ENCODE measurements around the gene TP53I13.

Gene TP53I13

GRCh38 chr17:29572691-29573557 is 4.4 kb downstream of the TP53I13 start:
- in situ Hi-C loops (cut with HindIII; ENCODE audit: low sequenced_read_pairs): no loop called here
- peak; percentile 63 for TF ChIP-seq CTCF (IDR thresholded peaks at IDR 0.05; ENCODE audit: low read depth, low read length, missing control alignments)
- no peak for DNase-seq (ENCODE audit: low read depth)
- H3K4me3 ChIP-seq (ENCODE audit: low read depth, low read length): no peak overlapping the region

GRCh38 chr17:29573558-29573869 is 5.0 kb downstream of the TP53I13 start:
- no peak overlapping the region for H3K4me3 ChIP-seq (ENCODE audit: low read depth, low read length)
- in situ Hi-C loops (cut with HindIII; ENCODE audit: low sequenced_read_pairs): no loop called here
- no peak for DNase-seq (ENCODE audit: low read depth)
- no peak for TF ChIP-seq CTCF (IDR thresholded peaks at IDR 0.05; ENCODE audit: low read depth, low read length, missing control alignments)

GRCh38 chr17:29573871-29574731 is 5.6 kb downstream of the TP53I13 start:
- no peak overlapping the region for H3K4me3 ChIP-seq (ENCODE audit: low read depth, low read length)
- TF ChIP-seq CTCF (IDR thresholded peaks at IDR 0.05; ENCODE audit: low read depth, low read length, missing control alignments): no peak
- in situ Hi-C loops (cut with HindIII; ENCODE audit: low sequenced_read_pairs): no loop called here
- no peak for DNase-seq (ENCODE audit: low read depth)

- no peak for DNase-seq (ENCODE audit: low read depth)
- in situ Hi-C loops (cut with HindIII; ENCODE audit: low sequenced_read_pairs): no loop called here
- no peak overlapping the region for H3K4me3 ChIP-seq (ENCODE audit: low read depth, low read length)
- no peak for TF ChIP-seq CTCF (IDR thresholded peaks at IDR 0.05; ENCODE audit: low read depth, low read length, missing control alignments)
Measured at GRCh38 chr17:29574732-29575510, 6.4 kb downstream of the TP53I13 start.

- DNase-seq (ENCODE audit: low read depth): no peak
- in situ Hi-C loops (cut with HindIII; ENCODE audit: low sequenced_read_pairs): no loop called here
- TF ChIP-seq CTCF (IDR thresholded peaks at IDR 0.05; ENCODE audit: low read depth, low read length, missing control alignments): no peak
Measured at GRCh38 chr17:29575511-29576213, 7.2 kb downstream of the TP53I13 start.

More at GRCh38 chr17:29575511-29576213, 7.2 kb downstream of the TP53I13 start:
- H3K4me3 ChIP-seq (ENCODE audit: low read depth, low read length): no peak overlapping the region

Data from astrocyte of the cerebellum (primary cell).